WTC11 (cell line): ENCODE measurements around the gene TMEM121B. TPM values are rescaled to one million over a fixed set of nuclear protein-coding genes. Genes with fewer than 3 reads are reported as not detected.

Experiments used
- ATAC-seq: fragments of 200-7000 bp; cut with Tn5 transposase; 2 replicates; pipeline ENCODE4 v1.10.0; 2021; ENCODE audit warnings: mild to moderate bottlenecking, moderate library complexity
- CTCF ChIA-PET: fragments of 300-600 bp; sonication (Branson Sonifier 250); formaldehyde crosslinking; loops from one replicate; lab custom pipeline; 2021; ENCODE audit warnings: antibody characterized with exemption; lab: Charles Lee
- POLR2A ChIA-PET: fragments of 350-600 bp; sonication (Branson Sonifier 250); formaldehyde crosslinking; loops from one replicate; lab custom pipeline; 2021; ENCODE audit warnings: antibody characterized with exemption; lab: Charles Lee
- DNase-seq: peaks from one replicate; pipeline ENCODE4 v3.0.0; 2021; ENCODE audit warnings: low spot score
- H3K27ac Mint-ChIP-seq: 2 replicates; pipeline ENCODE4 v1.8.0; 2021; ENCODE audit warnings: mixed read lengths
- H3K27me3 Mint-ChIP-seq: 2 replicates; pipeline ENCODE4 v1.8.0; 2021; ENCODE audit warnings: low read depth, mild to moderate bottlenecking, moderate library complexity, mixed read lengths
- H3K36me3 Mint-ChIP-seq: 2 replicates; pipeline ENCODE4 v1.8.0; 2021; ENCODE audit warnings: mixed read lengths
- H3K4me1 Mint-ChIP-seq: 2 replicates; pipeline ENCODE4 v1.8.0; 2022; ENCODE audit warnings: mixed read lengths
- H3K4me3 Mint-ChIP-seq: 2 replicates; pipeline ENCODE4 v1.8.0; 2021; ENCODE audit warnings: mild to moderate bottlenecking, moderate library complexity, mixed read lengths
- H3K9me3 Mint-ChIP-seq: 2 replicates; pipeline ENCODE4 v1.8.0; 2021; ENCODE audit warnings: mixed read lengths
- ARID4B ChIP-seq: sonication (generic); formaldehyde crosslinking; IDR thresholded peaks from 2 replicates; pipeline ENCODE4 v1.8.0; 2023; ENCODE audit warnings: missing genetic modification reagents, mild to moderate bottlenecking, borderline replicate concordance
- CREM ChIP-seq: sonication (generic); formaldehyde crosslinking; IDR thresholded peaks from 2 replicates; pipeline ENCODE4 v1.8.1; 2022; ENCODE audit warnings: mild to moderate bottlenecking, missing genetic modification reagents, moderate library complexity
- FOXJ3 ChIP-seq: sonication (generic); formaldehyde crosslinking; IDR thresholded peaks from 2 replicates; pipeline ENCODE4 v1.9.0; 2021; ENCODE audit warnings: missing genetic modification reagents, mild to moderate bottlenecking, borderline replicate concordance
- JAZF1 ChIP-seq: fragments of 250-450 bp; sonication (Bioruptor Pico); IDR thresholded peaks from 2 replicates; pipeline ENCODE4 v1.9.0; 2021; ENCODE audit warnings: moderate library complexity, mild to moderate bottlenecking, inconsistent platforms
- JUN ChIP-seq: sonication (generic); formaldehyde crosslinking; IDR thresholded peaks from 2 replicates; pipeline ENCODE4 v1.8.0; 2023; ENCODE audit warnings: mild to moderate bottlenecking, missing genetic modification reagents
- NFE2L1 ChIP-seq: sonication (generic); formaldehyde crosslinking; IDR thresholded peaks from 2 replicates; pipeline ENCODE4 v1.8.1; 2023; ENCODE audit warnings: missing genetic modification reagents
- NR3C1 ChIP-seq: sonication (generic); formaldehyde crosslinking; conservative IDR thresholded peaks from 2 replicates; pipeline ENCODE4 v1.8.1; 2023; ENCODE audit warnings: low read depth, mild to moderate bottlenecking, missing genetic modification reagents
- OVOL2 ChIP-seq: fragments of 250-450 bp; sonication (Bioruptor Pico); IDR thresholded peaks from 2 replicates; pipeline ENCODE4 v1.9.0; 2021; ENCODE audit warnings: mild to moderate bottlenecking, borderline replicate concordance
- SMAD3 ChIP-seq: sonication (generic); formaldehyde crosslinking; IDR thresholded peaks from 2 replicates; pipeline ENCODE4 v1.8.0; 2022; ENCODE audit warnings: missing genetic modification reagents, mild to moderate bottlenecking, borderline replicate concordance
- TEAD1 ChIP-seq: sonication (generic); formaldehyde crosslinking; IDR thresholded peaks from 2 replicates; pipeline ENCODE4 v1.8.0; 2022; ENCODE audit warnings: mild to moderate bottlenecking, missing genetic modification reagents
- TEAD4 ChIP-seq: sonication (generic); formaldehyde crosslinking; IDR thresholded peaks from 2 replicates; pipeline ENCODE4 v1.8.0; 2022; ENCODE audit warnings: mild to moderate bottlenecking, missing genetic modification reagents
- USF1 ChIP-seq: sonication (generic); formaldehyde crosslinking; IDR thresholded peaks from 2 replicates; pipeline ENCODE4 v1.8.0; 2022; ENCODE audit warnings: mild to moderate bottlenecking, missing genetic modification reagents
- ZMAT4 ChIP-seq: fragments of 250-450 bp; sonication (Bioruptor Pico); IDR thresholded peaks from 2 replicates; pipeline ENCODE4 v1.9.0; 2021; ENCODE audit warnings: mild to moderate bottlenecking
- ZNF396 ChIP-seq: fragments of 250-450 bp; sonication (Bioruptor Pico); IDR thresholded peaks from 2 replicates; pipeline ENCODE4 v1.8.0; 2021; ENCODE audit warnings: mild to moderate bottlenecking, moderate library complexity, borderline replicate concordance
- ZNF671 ChIP-seq: fragments of 250-450 bp; sonication (Bioruptor Pico); IDR thresholded peaks from 2 replicates; pipeline ENCODE4 v1.8.0; 2021; ENCODE audit warnings: mild to moderate bottlenecking
- total RNA-seq: library from RNA; stranded (reverse); gene quantifications from 3 replicates; pipeline ENCODE4 v1.2.3, GENCODE V29; 2021
- TF ChIP-seq, protein P1 (sequence below): fragments of 200-600 bp; IDR thresholded peaks from 2 replicates; pipeline ENCODE4 v1.8.0; 2022; ENCODE audit warnings: antibody characterized with exemption
- TF ChIP-seq, protein P2 (sequence below): sonication (generic); formaldehyde crosslinking; IDR thresholded peaks from 2 replicates; pipeline ENCODE4 v1.8.1; 2023; ENCODE audit warnings: mild to moderate bottlenecking, missing genetic modification reagents, moderate library complexity
- TF ChIP-seq, protein P3 (sequence below): sonication (generic); formaldehyde crosslinking; IDR thresholded peaks from 2 replicates; pipeline ENCODE4 v1.8.0; 2023; ENCODE audit warnings: missing genetic modification reagents
- TF ChIP-seq, protein P4 (sequence below): sonication (generic); formaldehyde crosslinking; IDR thresholded peaks from 2 replicates; pipeline ENCODE4 v1.8.1; 2023; ENCODE audit warnings: mild to moderate bottlenecking, moderate library complexity, missing genetic modification reagents

Gene TMEM121B
- total RNA-seq, 1 experiment from 2014 or later: 7.5 TPM

DNA sequence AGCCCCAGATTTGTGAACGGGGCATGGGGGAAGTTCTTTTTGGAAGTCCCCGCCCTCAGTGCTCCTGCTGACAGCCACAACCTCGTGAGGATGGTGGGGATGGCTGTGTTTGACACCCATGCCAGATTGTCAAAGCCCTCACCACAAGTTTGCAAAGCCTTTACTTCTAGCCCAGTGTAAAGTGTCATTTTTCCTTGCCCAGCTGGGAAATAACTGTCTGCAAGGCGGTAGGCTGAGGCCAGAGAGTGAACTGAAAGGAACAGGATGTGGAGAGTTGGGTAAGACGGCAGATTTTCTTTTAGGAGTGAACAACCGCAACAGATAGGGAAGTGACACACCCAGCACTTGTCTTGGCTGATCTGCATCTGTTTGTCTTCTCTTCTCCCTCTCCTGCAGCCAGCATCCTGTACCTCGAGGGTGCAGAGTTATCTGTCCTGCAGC is 22.8 kb downstream of the TMEM121B start:
- Mint-ChIP-seq H3K36me3 (peaks cover 19% of the 10 kb centered on the region; the same call in 1 of the 2 replicates), H3K4me1 (no peaks in the 10 kb centered on the region), H3K4me3 (no peak overlapping the region), H3K27me3 (no peaks in the 10 kb centered on the region), H3K27ac (no peak overlapping the region), H3K9me3 (no peaks in the 10 kb centered on the region)
- no peak for TF ChIP-seq CREM (CRISPR knock-in tag)
- TF ChIP-seq NR3C1 (CRISPR knock-in tag): no peak
- TF ChIP-seq, protein P1, sequence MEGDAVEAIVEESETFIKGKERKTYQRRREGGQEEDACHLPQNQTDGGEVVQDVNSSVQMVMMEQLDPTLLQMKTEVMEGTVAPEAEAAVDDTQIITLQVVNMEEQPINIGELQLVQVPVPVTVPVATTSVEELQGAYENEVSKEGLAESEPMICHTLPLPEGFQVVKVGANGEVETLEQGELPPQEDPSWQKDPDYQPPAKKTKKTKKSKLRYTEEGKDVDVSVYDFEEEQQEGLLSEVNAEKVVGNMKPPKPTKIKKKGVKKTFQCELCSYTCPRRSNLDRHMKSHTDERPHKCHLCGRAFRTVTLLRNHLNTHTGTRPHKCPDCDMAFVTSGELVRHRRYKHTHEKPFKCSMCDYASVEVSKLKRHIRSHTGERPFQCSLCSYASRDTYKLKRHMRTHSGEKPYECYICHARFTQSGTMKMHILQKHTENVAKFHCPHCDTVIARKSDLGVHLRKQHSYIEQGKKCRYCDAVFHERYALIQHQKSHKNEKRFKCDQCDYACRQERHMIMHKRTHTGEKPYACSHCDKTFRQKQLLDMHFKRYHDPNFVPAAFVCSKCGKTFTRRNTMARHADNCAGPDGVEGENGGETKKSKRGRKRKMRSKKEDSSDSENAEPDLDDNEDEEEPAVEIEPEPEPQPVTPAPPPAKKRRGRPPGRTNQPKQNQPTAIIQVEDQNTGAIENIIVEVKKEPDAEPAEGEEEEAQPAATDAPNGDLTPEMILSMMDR: no peak
- ChIA-PET POLR2A (interaction anchor here (0.5 kb wide), 1 partner anchor 70 kb away, joined by 3 read pairs; no protein-coding TSS in a partner anchor), CTCF (interaction anchor here (0.8 to 2.6 kb wide), 2 partner anchors 33 to 73 kb away, joined by 3 to 7 read pairs; no protein-coding TSS in a partner anchor)
- ATAC-seq: no peak
- no peak for DNase-seq

DNA sequence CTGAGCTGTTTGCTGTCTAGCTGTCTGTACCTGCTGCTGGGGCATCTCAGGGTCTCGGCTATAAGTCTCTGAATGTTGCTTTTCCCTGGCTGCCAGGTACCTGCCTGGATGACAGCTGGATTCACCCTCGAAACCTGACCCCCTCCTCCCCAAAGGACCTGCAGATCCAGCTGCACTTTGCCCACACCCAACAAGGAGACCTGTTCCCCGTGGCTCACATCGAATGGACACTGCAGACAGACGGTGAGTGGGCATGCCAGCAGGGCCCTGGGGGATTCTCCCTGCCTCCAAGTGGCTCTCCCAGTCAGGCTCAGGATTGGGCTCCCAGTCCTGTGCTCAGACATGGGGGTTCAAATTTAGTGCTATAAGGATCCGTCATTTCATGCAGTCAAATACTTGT is 23.5 kb downstream of the TMEM121B start:
- no peak for ATAC-seq
- ChIA-PET CTCF (interaction anchor here (1.2 to 3.4 kb wide), 4 partner anchors 9 to 74 kb away, joined by 4 to 27 read pairs (median 13); no protein-coding TSS in a partner anchor), POLR2A (interaction anchor here (0.5 kb wide), 1 partner anchor 70 kb away, joined by 3 read pairs; no protein-coding TSS in a partner anchor)
- peaks cover 19% of the 10 kb centered on the region; the same call in 1 of the 2 replicates for H3K36me3 Mint-ChIP-seq
- H3K27ac Mint-ChIP-seq: no peak overlapping the region
- H3K4me1 Mint-ChIP-seq: no peaks in the 10 kb centered on the region
- DNase-seq: no peak
- H3K4me3 Mint-ChIP-seq: no peak overlapping the region
- TF ChIP-seq, protein P1: no peak
- TF ChIP-seq ZMAT4 (no peak), ZNF396 (no peak), NFE2L1 (CRISPR knock-in tag) (no peak), USF1 (no peak), TEAD1 (CRISPR knock-in tag) (no peak), OVOL2 (CRISPR knock-in tag) (no peak)
- TF ChIP-seq, protein P2, sequence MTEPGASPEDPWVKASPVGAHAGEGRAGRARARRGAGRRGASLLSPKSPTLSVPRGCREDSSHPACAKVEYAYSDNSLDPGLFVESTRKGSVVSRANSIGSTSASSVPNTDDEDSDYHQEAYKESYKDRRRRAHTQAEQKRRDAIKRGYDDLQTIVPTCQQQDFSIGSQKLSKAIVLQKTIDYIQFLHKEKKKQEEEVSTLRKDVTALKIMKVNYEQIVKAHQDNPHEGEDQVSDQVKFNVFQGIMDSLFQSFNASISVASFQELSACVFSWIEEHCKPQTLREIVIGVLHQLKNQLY: no peak
- H3K27me3 Mint-ChIP-seq: no peaks in the 10 kb centered on the region
- H3K9me3 Mint-ChIP-seq: no peaks in the 10 kb centered on the region

GRCh38 chr22:17097062-17097461 is 24.1 kb downstream of the TMEM121B start:
- ChIA-PET CTCF (interaction anchor here (1.2 to 3.4 kb wide), 6 partner anchors 10 to 645 kb away, joined by 4 to 27 read pairs (median 13); no protein-coding TSS in a partner anchor), POLR2A (no interaction called here)
- ATAC-seq: no peak
- Mint-ChIP-seq H3K27ac (no peak overlapping the region), H3K9me3 (no peaks in the 10 kb centered on the region), H3K27me3 (no peaks in the 10 kb centered on the region), H3K4me1 (peaks cover 3% of the 10 kb centered on the region), H3K36me3 (peaks cover 15% of the 10 kb centered on the region; the same call in 1 of the 2 replicates), H3K4me3 (no peak overlapping the region)
- no peak for DNase-seq
- TF ChIP-seq, protein P3, sequence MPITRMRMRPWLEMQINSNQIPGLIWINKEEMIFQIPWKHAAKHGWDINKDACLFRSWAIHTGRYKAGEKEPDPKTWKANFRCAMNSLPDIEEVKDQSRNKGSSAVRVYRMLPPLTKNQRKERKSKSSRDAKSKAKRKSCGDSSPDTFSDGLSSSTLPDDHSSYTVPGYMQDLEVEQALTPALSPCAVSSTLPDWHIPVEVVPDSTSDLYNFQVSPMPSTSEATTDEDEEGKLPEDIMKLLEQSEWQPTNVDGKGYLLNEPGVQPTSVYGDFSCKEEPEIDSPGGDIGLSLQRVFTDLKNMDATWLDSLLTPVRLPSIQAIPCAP: no peak
- TF ChIP-seq JUN (no peak), JAZF1 (CRISPR knock-in tag) (no peak), ARID4B (CRISPR knock-in tag) (no peak), ZNF671 (no peak), NFE2L1 (CRISPR knock-in tag) (no peak), TEAD4 (CRISPR knock-in tag) (no peak), SMAD3 (CRISPR knock-in tag) (no peak), FOXJ3 (CRISPR knock-in tag) (no peak)
- TF ChIP-seq, protein P4, sequence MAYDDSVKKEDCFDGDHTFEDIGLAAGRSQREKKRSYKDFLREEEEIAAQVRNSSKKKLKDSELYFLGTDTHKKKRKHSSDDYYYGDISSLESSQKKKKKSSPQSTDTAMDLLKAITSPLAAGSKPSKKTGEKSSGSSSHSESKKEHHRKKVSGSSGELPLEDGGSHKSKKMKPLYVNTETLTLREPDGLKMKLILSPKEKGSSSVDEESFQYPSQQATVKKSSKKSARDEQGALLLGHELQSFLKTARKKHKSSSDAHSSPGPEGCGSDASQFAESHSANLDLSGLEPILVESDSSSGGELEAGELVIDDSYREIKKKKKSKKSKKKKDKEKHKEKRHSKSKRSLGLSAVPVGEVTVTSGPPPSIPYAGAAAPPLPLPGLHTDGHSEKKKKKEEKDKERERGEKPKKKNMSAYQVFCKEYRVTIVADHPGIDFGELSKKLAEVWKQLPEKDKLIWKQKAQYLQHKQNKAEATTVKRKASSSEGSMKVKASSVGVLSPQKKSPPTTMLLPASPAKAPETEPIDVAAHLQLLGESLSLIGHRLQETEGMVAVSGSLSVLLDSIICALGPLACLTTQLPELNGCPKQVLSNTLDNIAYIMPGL (CRISPR knock-in tag): no peak
